Ovary (tissue), 3 donors: ENCODE results near the gene SREBF2.

Experiments used
- CTCF ChIP-seq, 3 donors: fragments of 450-650 bp in 2 of 3; fragments of 200-600 bp in 1 of 3; IDR thresholded peaks; one replicate each; pipeline versions ENCODE4 v1.5.1 to v1.8.0; 2016 to 2022; ENCODE audit warnings: antibody characterized with exemption in 3 of 3, mild to moderate bottlenecking in 1 of 3
- EP300 ChIP-seq: sonication (generic); formaldehyde crosslinking; IDR thresholded peaks from one replicate; pipeline ENCODE4 v1.6.1; 2017; ENCODE audit warnings: antibody characterized with exemption
- POLR2A ChIP-seq: fragments of 450-650 bp; IDR thresholded peaks from one replicate; pipeline ENCODE4 v1.6.1; 2017; ENCODE audit warnings: antibody characterized with exemption, mild to moderate bottlenecking, moderate library complexity
- donor health status: DM: no; HTN: no; CAD: no.

GRCh38 chr22:41876675-41877074, 43.8 kb downstream of the SREBF2 start:
- no peak for TF ChIP-seq CTCF (IDR thresholded peaks at IDR 0.05)
- TF ChIP-seq POLR2A = no peak
- TF ChIP-seq EP300 = no peak
